ENCODE data around the gene SLC27A5.
"Not testable (repeated sequence)": the region's sequence is repeated elsewhere in the genome, so short reads cannot be mapped to it uniquely, and the experiment has no call there.

The SLC27A5 gene

DNA sequence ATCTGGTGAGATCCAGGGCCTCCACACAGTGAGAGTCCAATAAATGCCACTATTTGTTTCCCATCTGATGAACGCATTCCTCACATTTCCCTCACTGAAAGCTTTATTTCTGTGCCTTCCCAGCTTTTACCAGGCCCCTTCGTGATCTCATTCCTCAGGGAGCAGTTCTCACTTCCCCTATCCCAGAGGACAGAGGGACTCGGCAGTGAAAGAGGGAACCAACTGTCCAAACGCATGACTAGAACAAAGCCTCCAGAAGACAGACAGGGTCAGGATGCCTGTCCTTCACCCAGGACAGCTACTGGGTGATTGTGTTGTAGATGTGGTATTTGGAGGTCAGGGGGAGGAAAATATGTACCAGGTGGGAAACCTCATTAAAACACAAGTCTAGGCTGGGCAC lies 9.9 kb upstream of the SLC27A5 start:
- DNase-seq, result no peak

DNA sequence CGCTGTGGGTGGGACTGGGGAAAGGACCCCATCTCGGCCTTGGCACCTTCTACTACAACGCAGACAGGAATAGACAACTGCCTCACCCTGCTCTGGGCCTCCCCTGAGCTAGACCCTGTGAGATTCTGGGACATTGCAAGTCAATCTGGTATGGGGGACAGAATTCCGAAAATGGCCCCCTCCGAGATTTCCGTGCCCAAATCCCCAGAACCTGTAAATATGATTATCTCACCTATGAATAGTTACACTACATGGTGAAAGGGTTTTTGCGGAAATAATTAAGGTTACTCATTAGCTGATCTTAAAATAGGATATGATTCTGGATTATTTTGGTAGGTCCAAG lies 8.4 kb upstream of the SLC27A5 start:
- no peak for DNase-seq

DNA sequence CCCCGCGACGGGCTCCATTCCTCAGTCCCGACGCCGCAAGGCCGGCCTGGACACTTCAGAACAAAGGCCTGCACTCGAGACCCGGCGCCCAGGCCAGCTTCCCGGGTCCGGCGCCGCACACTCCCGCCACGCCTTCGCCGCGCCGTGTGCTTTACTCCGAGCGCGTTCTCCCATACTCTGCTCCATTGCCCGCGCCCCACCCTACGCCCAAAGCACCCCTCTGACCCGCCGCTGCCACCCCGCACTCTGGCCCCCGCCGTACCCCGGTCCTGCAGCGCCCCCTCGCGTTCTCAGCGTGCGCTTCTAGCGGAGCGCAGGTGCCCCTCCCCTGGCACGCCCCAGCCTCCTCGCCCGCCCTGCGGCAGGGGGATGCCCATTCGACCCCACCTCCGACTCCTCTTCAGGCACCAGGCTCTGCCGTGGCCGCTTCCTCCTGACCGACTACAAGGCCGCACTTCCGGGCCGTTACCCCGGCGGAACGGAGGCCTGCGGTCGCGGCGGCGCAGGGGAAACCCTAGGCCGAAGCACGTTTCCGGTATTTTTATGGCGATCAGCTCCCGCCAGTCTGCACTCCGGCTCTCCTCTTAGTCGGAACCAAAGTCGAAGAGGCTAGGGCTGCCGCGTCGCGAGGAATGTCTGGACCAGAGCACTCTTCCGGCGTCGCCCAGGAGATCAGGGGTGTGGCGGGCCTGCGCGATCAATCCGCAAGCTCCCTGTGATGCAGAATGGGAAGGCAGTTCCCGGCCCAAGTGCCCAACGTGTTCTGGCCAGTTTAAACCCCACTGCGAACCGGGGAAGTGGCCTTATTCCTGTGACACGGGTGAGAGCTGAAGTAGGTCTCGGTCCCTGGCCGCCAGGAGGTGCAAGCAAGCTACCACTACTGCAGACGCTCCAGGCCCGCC lies 7.8 kb upstream of the SLC27A5 start, which contains the start of gene ZBTB45:
Gene ZBTB45, minus strand, starts transcription at position 456 of the 902 bp plus-strand sequence. CDS start 2,137 bp downstream, outside the sequence.
- DNase-seq, result peak; percentile 95

DNA sequence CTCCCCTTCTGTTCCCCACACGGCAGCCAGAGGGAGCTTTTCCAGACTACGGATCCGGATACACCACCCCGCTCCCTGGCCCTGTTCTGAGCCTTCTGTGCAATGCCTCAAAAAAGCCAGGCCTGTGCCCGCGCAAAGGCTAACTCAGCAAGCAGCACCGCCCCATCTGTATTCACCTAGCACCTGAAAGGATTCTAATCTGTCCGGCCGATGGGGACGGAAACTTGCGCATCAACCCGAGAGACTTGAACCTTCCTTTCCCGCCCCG lies 7.2 kb upstream of the SLC27A5 start:
- DNase-seq, result peak; percentile 61

DNA sequence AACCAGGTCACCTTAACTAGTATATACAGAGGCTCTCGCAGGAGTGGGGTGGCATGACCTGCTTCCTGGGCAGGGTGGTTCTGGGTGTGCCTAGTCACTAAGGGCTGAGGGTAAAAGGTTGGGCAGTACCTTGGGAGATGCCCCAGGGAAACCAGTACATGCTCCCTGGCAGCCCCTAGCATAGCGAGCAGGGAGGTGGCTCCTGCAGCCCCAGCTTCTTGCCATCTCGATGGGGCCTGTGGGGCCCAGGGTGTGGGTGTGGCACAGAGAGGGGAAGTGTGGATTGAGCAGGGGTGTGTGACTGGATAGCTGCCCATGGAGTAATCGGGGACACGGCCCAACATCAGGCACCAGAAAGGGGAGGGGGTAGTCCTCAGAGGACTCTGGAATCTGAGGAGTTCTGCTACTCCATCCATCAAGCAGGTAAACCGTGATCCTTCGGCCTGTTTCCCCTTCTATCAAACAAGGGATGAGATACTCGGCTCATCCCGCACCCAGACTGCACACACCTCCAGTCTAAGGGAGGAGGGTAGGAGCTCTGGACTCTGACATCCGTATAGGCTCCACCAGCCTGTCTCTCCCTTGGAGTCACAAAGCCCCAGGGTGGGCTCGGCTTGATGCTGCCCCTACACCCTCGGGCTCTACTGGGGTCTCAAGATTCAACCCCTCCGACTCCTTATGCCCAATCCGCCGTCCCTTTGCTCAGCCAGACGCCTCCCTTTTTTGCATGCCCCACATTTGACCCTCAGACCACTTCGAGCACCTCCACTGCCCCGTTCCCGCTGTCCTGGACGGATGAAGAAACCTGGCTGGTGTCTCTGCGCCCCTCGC lies 6.7 kb upstream of the SLC27A5 start:
- no peak for DNase-seq

DNA sequence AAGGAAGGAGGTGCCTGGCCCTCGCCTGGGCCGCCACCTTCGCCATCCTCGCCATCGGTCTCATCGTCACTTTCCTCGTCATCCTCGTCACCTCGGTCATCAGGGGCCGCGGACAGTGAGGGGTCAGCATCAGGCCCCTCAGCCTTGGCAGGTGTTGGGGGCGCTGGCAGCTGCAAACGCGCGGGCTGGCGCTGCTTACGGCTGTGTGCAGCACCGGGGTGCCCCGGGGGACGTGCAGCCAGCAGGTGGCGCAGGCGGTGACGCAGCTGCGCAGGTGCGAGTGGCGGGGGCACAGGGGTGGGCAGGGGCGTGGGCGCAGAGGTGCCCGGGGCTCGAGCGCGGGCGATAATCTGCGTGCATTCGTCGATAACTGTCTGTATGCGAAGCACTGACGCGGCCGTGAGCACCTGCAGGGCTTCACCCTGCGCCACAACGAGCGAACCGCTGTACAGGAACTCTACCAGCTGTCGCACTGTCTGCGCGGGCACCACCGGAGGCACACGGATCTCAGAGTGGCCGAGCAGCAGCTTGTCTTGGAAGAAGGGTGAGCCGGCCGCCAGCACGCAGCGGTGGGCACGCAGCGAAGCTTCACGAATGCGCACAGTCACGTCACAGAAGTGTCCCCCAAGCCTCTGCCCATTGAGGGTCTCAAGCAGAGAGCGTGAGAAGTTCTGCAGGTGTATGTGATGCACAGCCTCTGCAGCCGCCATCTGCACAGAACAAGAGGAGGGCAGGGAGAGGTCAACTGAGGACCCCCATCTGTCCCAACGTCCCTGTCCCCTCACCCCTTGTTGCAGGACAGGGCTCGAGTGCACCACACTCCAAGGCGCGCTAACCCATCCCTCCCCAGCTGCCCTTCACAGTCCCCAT lies 5.4 kb upstream of the SLC27A5 start:
- peak; percentile 16 for DNase-seq

DNA sequence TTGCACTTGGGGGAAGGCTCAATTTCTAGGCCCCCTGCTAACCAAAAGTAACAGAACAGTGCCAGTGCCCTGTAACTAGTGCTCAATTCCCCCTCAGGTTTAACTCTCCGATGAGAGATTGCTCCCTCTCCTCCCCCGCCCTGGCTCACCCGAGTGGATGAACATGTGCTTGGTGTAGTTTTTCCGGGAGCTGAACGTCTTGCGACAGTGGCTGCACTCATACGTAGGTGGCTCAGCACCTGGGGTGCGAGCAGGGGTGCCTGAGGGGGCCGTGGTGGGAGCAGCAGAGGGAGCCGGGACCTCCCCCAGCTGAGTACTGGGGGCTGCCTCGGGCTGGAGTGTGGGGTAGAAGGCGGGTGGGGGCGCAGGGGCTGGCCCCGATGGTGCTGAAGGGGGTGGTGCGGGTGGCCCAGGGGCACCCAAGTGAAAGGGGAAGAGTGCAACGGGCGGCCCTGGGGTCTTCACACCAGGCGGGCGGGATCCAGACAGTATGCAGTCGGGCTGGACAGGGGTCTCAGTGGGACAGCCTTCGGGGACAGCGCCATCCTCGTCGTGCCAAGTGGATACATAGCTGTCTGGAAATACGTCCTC lies 4.5 kb upstream of the SLC27A5 start:
- no peak for DNase-seq

DNA sequence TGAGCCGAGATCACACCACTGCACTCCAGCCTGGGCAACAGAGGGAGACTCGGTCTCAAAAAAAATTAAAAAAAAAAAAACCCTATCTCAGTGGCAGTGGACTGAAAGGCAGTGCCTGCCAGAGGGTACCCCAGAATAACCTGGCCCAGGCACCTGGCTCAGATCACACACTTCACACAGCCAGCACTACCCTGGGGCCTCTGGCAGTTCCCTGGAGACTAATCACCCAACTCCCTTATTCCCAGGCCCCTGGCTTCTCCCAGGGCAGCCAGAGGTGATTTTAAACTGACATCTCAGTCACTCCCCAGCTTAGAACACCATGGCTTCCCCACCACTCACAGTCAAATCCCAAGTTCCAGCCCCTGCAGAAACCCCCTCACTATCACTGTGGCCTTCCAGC lies 3.5 kb upstream of the SLC27A5 start:
- no peak for DNase-seq

DNA sequence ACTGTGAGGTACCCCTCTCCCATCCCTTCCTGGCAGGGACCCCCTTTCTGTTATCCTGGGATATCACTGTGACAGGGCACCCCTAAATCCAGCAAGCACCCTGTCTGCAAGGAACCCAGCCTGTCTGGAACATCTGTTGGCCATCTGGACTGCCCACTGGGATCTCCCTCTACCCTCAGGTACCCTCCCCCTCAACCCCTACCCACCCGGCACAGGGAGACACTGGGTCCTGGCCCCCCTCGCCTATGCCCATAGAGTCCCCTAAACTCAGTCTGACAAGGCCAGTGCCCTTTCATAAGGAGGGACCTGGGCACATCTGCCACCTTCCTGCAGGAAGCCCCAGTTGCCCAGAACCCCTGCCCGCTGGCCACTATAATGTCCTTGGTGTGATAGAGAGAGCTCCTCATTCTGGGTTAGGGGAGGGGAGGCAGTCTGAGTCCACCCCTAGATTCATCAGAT lies 2.8 kb upstream of the SLC27A5 start:
- no peak for DNase-seq

DNA sequence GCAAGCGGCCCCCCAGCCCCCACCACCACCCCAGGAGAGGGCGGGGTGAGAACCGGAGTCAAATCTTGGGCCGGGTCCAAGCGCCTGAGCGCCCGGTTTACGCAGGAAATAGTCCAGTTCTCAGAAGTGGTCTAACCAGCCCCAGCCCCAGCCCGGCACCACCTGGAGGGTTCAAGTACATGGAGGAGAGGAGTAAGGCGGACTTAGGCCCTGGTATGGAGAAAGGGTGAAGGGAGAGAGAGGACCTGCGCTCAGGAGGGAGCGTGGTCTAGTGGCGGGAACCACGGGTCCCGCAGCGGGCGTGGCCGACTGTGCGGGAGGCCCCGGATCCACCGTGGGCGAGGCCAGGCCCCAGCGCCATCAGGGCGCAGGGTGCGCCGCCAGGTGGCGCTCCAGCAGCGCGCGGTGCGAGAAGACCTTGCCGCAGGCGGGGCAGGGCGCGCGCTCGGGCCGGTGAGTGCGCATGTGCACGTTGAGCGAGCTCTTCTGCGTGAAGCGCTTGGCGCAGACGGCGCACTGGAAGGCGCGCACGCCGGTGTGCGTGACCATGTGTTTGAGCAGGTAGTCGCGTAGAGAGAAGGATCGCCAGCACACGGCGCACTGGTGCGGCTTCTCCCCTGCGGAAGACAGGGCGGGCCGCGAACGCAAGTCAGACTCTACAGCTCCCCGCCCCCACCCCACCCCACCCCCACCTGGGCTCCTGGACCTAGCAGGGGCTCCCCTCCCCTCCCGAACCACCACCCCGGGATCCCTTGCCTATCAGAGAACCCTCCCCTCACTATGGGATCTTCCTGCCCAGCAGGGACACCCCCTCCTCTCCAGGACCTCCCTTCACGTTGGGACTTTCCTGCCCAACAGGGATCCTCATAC lies 2.1 kb upstream of the SLC27A5 start:
- peak; percentile 84 for DNase-seq

DNA sequence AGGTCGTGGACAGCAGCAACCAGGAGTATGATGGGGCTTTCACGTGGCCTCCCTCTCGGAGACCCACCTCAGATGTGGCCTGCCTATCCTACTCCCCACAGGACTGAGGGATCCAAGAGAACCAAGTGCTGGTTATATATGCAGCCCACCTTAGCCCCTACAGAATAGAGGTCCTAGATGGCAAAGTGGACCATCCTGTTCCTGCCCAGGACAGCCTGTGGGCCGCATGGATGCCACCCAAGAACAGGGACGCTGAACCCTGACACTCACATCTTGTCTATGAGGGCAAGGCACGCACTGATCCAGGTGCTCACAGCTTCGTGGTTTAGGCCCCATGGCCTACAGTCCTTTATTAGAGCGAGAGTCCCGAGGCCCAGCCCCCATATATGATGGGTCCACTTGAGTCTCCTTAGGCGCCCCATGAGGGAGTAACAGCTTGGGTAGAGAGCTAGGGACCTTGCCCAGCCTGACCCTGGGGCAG lies 1.5 kb upstream of the SLC27A5 start:
- no peak for DNase-seq

DNA sequence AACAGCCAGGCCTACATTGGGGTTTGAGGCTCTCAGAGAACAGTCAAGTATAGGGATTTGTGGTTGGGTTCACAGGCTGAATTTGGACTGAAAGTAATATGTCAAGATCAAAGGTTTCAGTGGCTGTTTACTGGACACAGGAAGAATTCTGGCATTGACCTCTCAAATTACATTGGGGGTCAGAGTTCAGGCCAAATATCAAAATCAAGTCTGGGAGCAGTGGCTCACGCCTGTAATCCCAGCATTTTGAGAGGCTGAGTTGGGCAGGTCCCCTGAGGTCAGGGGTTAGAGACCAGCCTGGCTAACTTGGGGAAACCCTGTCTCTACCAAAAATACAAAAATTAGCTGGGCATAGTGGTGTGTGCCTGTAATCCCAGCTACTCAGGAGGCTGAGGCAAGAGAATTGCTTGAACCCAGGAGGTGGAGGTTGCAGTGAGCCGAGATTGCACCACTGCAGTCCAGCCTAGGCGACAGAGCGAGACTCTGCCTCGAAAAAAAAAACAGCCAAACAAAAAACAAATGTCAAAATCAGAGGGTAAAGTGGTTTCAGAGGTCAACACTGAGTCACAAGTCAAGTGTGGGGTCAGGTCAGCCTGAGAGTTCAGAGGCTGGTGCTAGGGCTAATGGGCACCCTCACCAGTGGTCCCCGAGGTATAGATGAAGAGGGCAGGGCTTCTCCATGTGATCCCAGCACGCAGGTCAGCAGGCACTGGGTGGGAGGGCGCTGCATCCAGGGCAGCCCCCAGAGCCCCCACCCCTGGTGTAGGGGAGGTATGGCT lies 1.5 kb downstream of the SLC27A5 start:
- DNase-seq, result no peak

DNA sequence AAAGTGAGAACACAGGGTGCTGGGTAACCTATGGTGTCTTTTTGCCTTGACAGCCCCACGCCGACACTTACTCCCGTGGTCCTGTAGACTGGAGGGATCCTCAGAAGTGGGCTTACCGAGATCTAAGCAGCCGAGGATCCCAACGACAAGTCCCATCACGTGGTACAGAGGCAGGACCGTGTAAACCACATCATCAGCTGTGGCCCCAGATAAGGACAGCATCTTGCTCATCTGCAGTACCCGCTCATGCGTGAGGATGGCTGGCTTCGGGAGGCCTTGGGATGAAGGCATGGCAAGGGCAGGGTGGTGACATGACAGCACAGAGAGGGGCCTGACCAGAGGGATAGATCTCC lies 2.1 kb downstream of the SLC27A5 start:
- DNase-seq, result no peak

DNA sequence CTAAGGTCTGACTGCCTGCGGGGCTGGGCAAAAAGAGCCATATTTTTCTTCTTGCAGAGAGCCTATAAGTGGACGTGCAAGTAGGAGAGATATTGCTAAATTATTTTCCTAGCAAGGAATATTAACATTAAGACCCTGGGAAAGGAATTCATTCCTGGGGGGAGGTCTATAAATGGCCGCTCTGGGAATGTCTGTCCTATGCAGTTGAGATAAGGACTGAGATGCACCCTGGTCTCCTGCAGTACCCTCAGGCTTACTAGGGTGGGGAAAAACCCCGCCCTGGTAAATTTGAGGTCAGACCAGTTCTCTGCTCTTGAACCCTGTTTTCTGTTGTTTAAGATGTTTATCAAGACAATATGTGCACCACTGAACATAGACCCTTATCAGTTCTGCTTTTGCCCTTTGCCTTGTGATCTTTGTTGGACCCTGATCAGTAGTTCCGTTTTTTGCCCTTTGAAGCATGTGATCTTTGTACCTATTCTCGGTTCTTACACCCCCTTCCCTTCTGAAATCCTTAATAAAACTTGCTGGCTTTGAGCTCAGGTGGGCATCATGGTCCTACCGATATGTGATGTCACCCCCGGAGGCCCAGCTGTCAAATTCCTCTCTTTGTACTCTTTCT lies 4.1 kb downstream of the SLC27A5 start:
- DNase-seq, result not testable (repeated sequence)

DNA sequence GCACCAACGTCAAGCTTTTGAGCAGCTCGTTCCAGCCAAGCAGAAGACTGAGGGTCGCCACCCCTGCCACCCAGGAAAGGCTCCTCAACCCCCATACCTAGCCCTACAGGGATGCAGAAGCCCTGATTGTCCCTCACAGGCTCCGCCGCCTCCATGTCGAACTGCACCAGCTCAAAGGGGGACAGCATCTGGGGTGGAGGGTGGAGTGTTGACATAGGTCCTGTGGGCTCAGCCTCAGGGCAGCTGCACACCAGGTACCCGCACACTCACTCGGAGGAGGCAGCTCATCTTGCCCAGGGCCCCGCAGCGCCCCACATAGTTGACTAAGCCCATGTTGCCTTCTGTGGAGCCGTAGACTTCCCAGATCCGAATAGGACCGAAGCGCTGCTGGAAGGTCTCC lies 11.6 kb downstream of the SLC27A5 start:
- DNase-seq, result no peak

DNA sequence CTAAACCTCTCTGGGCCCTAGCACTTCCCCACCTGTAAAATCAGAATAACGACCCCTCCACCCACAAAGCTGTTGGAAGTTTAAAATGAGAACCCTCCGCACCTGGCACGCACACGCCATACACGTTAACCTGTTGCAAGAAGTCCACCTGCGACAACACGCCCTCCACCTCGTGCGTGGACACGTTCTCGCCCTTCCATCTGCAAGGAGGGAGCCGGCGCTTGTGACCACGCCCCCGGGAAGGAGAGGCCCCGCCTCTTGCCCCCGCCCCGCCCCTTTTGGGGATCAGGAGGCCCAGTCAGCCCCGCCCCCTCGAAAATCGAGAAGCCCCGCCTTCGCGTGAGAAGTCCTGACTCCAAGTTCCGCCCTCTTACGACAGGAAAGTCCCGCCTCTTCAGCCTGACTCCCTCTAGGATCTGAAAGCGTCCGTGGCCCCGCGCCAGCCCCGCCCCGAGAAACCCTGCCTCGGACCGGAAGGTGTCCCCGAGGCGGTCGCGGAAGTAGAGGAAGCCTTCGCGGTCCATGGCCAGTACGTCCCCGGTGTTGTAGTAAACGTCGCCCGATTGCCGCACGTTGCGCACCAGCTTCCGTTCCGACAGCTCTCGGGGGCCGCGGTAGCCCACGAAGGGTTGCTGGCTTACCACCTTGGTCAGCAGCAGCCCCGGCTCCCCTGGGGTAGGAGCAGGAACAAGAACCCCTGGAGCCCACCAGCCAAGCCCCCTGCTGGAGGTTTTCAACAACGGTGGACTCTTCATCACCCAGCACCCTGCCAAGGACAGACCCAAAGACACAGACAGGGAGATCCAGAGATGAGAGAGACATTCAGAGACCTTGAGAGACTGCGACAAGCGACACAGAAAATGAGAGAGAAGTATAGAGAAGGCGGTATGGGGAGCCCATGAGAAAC lies 12.5 kb downstream of the SLC27A5 start:
- peak; percentile 97 for DNase-seq

DNA sequence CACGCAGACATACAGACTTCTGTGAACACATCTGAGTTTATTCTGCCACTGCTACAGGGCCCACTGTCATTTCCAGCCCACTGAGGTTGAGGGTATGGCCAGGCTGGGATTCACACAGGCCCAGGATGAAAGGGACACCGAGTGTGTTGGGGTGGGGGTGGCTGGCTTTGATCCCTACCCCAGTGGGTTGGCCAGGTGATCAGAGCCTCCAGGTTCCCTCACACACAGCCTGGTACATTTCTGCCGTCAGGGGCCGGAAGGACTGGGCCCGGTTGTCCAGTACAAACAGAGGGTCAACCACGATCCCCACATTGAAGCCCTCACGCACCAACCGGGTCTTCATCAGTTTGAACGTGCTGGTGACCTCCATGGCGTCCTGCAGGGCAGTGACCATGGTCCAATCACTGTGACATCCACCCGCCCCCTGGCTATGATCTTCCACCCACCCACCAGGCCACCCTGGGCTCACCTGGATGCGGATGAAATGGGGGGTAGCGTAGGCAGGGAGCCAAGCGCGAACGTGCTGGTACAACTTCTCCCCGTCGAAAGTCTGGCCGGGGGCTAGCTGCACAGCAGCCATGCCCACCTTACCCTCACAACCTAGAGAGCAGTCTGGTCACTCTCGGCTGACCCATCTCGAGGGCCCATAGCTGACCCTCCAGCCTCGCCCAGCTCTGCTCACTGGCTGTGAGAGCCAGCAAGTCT lies 13.3 kb downstream of the SLC27A5 start:
- no peak for DNase-seq

DNA sequence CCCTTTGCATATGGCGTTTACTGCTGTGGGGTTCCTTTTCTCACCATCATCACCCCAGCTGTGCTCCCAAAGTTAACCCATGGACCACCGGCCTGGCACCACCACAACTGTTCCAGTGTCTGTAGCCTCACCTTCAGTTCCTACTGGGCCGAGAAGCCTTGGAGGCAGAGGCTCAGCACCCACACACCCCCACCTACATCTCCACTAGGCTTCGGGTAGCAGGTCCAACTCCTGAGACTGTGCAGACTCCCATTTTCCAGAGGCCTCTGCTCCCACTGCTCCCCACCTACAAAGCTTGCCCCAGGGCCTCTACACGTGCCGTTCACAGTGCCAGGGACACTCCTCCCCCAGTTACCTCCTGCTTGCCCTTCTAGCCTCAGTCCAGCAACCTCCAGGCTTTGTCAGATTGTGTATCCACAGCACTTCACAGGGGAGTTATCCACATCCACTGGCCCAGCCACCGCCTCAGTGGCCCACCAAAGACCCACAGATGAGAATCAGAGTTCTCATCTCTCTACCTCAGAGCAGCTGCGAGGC lies 14.1 kb downstream of the SLC27A5 start:
- no peak for DNase-seq
